ENCODE measurements around the gene HEBP1. TPM values are rescaled to one million over a fixed set of nuclear protein-coding genes. Genes with fewer than 3 reads are reported as not detected.

Gene HEBP1
- polyA plus RNA-seq, 1 donor (not counting 4 experiments of a cell fraction or from before 2014, with no cell fraction given): 24.8 TPM

DNA sequence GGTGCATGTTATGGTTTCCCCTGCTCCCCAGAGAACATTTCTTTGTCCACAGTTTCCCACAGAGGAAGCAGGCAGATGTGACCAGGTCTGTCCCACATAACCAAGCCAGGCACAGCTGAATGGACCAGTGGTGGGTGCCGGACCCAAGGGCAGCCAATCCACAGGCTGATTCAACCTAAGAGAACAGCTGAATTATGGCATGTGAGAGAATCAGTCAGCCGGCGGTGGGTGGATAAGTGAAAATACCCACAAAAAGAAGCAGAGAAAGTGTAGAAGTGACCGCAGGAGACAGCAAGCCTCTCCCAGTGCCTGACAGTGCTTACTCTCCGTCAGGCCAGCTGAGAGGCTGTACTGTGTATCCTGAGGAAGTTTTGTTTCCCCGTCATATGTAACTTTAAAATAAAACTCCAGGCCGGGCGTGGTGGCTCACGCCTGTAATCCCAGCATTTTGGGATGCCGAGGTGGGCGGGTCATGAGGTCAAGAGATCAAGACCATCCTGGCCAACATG lies 63.0 kb downstream of the HEBP1 start:
- no peaks in the 10 kb centered on the region for H4K20me1 ChIP-seq (ENCODE audit: control insufficient read depth, extremely low read depth, insufficient read depth, low read length)
- no peak overlapping the region for H3K27ac ChIP-seq (ENCODE audit: control insufficient read depth, insufficient read depth, low read length)
- no peaks in the 10 kb centered on the region for H3K9me3 ChIP-seq (ENCODE audit: control insufficient read depth, low read depth, low read length)
- no peak overlapping the region for H3K4me2 ChIP-seq (ENCODE audit: control insufficient read depth, extremely low read depth, insufficient read depth, low read depth, low read length)
- no peaks in the 10 kb centered on the region for H3K27me3 ChIP-seq (ENCODE audit: control insufficient read depth, extremely low read depth, insufficient read depth, low read length)
- FAIRE-seq (no peak), DNase-seq (ENCODE audit: low read depth, low spot score) (no peak)
- H3K36me3 ChIP-seq (ENCODE audit: control insufficient read depth in 2 of 2, extremely low read depth in 1 of 2, insufficient read depth in 2 of 2, low read length in 2 of 2): no peaks in the 10 kb centered on the region
- H3K79me2 ChIP-seq (ENCODE audit: control insufficient read depth, insufficient read depth, low read length): no peaks in the 10 kb centered on the region
- no peak overlapping the region for H2AFZ ChIP-seq (ENCODE audit: control insufficient read depth, low read length)
- no peak overlapping the region for H3K9ac ChIP-seq (ENCODE audit: control insufficient read depth, extremely low read depth, insufficient read depth, low read length)
- H3K4me1 ChIP-seq (ENCODE audit: control insufficient read depth, extremely low read depth, insufficient read depth, low read length): no peaks in the 10 kb centered on the region
- no peaks in the 10 kb centered on the region for H3K9me1 ChIP-seq (ENCODE audit: control insufficient read depth, extremely low read depth, insufficient read depth, low read length)
- TF ChIP-seq, protein P1, sequence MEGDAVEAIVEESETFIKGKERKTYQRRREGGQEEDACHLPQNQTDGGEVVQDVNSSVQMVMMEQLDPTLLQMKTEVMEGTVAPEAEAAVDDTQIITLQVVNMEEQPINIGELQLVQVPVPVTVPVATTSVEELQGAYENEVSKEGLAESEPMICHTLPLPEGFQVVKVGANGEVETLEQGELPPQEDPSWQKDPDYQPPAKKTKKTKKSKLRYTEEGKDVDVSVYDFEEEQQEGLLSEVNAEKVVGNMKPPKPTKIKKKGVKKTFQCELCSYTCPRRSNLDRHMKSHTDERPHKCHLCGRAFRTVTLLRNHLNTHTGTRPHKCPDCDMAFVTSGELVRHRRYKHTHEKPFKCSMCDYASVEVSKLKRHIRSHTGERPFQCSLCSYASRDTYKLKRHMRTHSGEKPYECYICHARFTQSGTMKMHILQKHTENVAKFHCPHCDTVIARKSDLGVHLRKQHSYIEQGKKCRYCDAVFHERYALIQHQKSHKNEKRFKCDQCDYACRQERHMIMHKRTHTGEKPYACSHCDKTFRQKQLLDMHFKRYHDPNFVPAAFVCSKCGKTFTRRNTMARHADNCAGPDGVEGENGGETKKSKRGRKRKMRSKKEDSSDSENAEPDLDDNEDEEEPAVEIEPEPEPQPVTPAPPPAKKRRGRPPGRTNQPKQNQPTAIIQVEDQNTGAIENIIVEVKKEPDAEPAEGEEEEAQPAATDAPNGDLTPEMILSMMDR (optimal IDR thresholded peaks at IDR 0.05 in 1 of 3, IDR thresholded peaks at IDR 0.05 in 1 of 3, conservative IDR thresholded peaks at IDR 0.05 in 1 of 3; ENCODE audit: extremely low read depth in 1 of 3, insufficient read depth in 2 of 3, low read length in 3 of 3): no peak
- no peak for TF ChIP-seq EZH2 (IDR thresholded peaks at IDR 0.05; ENCODE audit: low read length)
- dilution Hi-C loops (cut with MboI; ENCODE audit: extremely low pct_ligation_motif_present, low sequenced_read_pairs): no loop called here
- no peak overlapping the region for H3K4me3 ChIP-seq (ENCODE audit: control insufficient read depth in 2 of 3, extremely low read depth in 1 of 3, insufficient read depth in 2 of 3, low read depth in 1 of 3, low read length in 3 of 3)

DNA sequence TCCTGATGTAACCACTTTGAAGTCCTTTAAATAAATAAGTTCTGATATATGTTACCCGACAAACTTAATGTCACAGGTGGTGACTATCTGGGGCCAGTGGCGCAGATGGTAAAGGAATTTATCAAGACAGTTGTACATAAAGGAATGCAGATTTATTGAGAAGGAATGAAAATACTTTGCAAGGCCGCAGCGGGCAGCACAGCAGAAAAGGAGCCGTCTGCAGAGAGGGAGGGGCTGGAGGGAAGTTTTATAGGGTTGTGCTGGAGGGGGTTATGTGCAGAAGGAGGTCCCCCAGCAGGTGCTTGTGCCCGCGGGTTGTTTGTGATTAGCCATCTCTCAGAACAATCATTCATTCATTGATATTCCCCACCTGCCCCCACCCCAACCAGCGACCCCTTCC lies 65.5 kb downstream of the HEBP1 start:
- TF ChIP-seq EZH2 (IDR thresholded peaks at IDR 0.05; ENCODE audit: low read length): no peak
- TF ChIP-seq, protein P1 (optimal IDR thresholded peaks at IDR 0.05 in 1 of 3, IDR thresholded peaks at IDR 0.05 in 1 of 3, conservative IDR thresholded peaks at IDR 0.05 in 1 of 3; ENCODE audit: extremely low read depth in 1 of 3, insufficient read depth in 2 of 3, low read length in 3 of 3): no peak

More for the DNA sequence above, 65.5 kb downstream of the HEBP1 start:
- DNase-seq (ENCODE audit: low read depth, low spot score): no peak
- H3K27me3 ChIP-seq (ENCODE audit: control insufficient read depth, extremely low read depth, insufficient read depth, low read length): no peaks in the 10 kb centered on the region
- H3K79me2 ChIP-seq (ENCODE audit: control insufficient read depth, insufficient read depth, low read length): no peaks in the 10 kb centered on the region
- dilution Hi-C loops (cut with MboI; ENCODE audit: extremely low pct_ligation_motif_present, low sequenced_read_pairs): no loop called here
- H3K27ac ChIP-seq (ENCODE audit: control insufficient read depth, insufficient read depth, low read length): no peak overlapping the region
- no peak overlapping the region for H2AFZ ChIP-seq (ENCODE audit: control insufficient read depth, low read length)
- H3K36me3 ChIP-seq (ENCODE audit: control insufficient read depth in 2 of 2, extremely low read depth in 1 of 2, insufficient read depth in 2 of 2, low read length in 2 of 2): peaks cover 0 to 2% of the 10 kb centered on the region in 2 experiments
- no peaks in the 10 kb centered on the region for H3K9me1 ChIP-seq (ENCODE audit: control insufficient read depth, extremely low read depth, insufficient read depth, low read length)
- no peak overlapping the region for H3K9ac ChIP-seq (ENCODE audit: control insufficient read depth, extremely low read depth, insufficient read depth, low read length)
- H3K9me3 ChIP-seq (ENCODE audit: control insufficient read depth, low read depth, low read length): no peaks in the 10 kb centered on the region
- no peak overlapping the region for H3K4me2 ChIP-seq (ENCODE audit: control insufficient read depth, extremely low read depth, insufficient read depth, low read depth, low read length)
- H3K4me3 ChIP-seq (ENCODE audit: control insufficient read depth in 2 of 3, extremely low read depth in 1 of 3, insufficient read depth in 2 of 3, low read depth in 1 of 3, low read length in 3 of 3): no peak overlapping the region
- no peaks in the 10 kb centered on the region for H3K4me1 ChIP-seq (ENCODE audit: control insufficient read depth, extremely low read depth, insufficient read depth, low read length)
- no peaks in the 10 kb centered on the region for H4K20me1 ChIP-seq (ENCODE audit: control insufficient read depth, extremely low read depth, insufficient read depth, low read length)
- no peak for FAIRE-seq
